GM19240 (cell line): ENCODE measurements around the gene WNT7A.

Experiments
- DNase-seq: peaks from one replicate; pipeline ENCODE4 v3.0.0; 2011; ENCODE audit warnings: low spot score; ENCODE audit not compliant: insufficient read length

The WNT7A gene

GRCh38 chr3:13885704-13886010 is 5.8 kb upstream of the WNT7A start:
- DNase-seq: no peak

- peak; percentile 47 for DNase-seq
Observed at GRCh38 chr3:13884851-13885703, 5.2 kb upstream of the WNT7A start.

GRCh38 chr3:13883681-13884080 is 3.8 kb upstream of the WNT7A start:
- DNase-seq: no peak

GRCh38 chr3:13882876-13883275 is 3.0 kb upstream of the WNT7A start:
- no peak for DNase-seq

DNA sequence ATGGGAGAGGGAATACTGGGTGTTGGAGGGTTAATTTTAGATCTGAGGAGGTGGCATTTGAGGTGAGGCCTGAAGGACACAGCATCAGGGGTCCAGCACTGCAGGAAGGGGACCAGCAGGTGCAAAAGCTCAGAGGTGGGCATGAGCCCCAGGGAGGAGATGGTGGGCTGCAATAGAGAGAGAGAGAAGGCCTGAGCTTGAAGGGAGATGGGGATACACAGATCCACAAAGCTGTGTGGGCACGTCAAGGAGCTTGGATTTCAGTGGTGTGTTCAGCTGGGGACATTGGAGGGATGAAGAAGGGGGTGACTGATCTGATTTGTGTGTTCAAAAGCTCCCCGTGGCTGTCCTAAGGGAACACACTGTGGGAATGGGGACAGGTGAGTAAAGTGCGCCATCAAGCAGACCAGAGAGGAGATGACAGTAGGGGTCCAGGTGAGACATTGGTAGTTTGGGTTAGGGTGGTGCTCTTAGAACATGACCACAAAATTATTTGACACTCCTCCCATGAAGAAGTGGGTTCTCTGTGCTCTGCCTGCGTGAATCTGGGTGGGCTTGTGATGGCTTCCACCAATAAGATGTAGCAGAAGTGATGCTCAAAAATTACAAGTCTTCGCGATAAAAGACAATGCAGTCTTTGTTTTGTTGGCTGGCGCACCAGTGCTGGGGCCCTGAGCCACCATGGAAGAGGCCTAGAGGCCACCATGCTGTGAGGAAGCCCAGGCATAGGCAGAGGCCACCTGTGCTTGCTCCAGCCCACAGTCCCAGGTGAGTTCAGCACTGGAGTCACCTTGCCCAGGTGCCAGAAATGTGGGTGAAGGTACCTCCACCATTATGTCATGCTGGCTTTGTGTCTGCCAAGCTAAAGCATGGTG is 1.9 kb upstream of the WNT7A start:
- DNase-seq: no peak

- DNase-seq: no peak
Observed at GRCh38 chr3:13880811-13881156, 913 bp upstream of the WNT7A start.

DNA sequence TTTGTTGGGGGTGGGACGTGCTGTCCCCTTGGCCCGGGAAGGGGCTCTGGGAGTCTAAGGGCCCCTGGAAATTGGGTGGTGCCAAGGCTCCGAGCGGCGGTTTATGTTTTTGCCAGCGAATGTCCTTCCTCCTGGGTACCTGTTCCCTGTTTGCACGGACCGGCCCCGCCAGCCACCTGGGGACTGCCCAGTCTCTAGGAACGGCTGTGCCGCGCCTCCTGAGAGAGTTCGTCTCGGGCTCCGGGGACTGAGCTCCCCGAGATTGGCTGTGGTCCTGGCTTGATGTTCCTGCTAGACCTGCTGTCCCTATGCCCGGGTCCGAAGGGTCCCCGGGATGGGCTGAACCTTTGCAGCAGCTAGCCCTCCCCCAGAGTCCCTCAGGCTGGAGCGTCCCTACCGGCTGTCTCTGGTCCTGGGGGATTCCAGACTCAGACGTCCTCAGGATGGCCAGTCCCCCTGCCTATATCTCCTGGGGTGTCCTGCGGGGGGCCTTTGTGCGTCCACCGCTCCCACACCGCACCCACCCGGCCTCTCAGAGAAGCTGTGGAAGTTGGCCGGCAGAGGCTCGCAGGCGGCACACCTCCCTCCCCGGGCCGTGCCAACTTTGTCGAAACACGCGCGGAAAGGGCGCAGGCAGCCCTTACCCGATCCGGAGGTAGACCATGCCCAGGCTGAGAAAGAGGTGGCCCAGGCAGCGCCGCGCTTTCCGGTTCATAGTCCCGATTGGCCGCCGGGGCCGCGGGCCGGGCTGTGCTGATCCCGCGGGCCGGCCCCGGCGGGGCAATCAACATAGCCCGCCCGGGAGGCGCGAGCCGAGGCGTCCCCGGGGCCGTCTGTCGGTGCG is 547 bp downstream of the WNT7A start:
- DNase-seq: no peak

- DNase-seq: no peak
Observed at GRCh38 chr3:13878281-13879101, 1.4 kb downstream of the WNT7A start.

- DNase-seq: no peak
Observed at GRCh38 chr3:13877911-13878280, 2.0 kb downstream of the WNT7A start.

DNA sequence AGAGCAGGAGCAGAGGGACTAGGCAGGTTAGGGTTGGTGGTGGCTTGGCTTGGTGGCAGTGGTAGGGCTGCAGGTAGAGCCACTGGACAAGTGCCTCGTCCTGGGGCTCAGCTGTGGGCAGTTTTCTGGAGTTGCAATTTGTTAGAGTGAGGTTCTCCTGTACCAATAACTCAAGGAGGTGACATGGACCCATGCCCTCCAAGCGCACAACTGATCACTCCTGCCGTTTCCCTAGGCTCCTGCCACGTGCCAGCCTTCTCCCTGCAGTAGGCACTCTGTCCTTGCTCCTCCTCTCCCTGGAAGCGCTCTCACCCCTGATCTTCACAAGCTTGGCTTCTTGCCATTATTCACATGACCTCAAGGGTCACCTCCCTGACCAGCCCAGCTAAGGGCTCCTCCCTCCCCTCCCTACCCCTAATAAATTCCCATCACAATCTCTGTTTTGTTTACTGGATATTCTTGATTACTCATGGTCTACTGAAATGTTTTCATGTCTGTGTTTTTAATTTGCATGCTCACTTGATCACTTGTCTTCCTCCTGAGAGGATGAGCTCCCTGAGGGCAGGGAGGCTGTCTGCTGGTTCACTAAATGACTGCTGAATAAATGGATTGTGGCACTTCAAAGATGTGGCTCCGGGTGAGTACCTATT is 3.3 kb downstream of the WNT7A start:
- DNase-seq: no peak

- DNase-seq: no peak
Observed at GRCh38 chr3:13874891-13875290, 5.0 kb downstream of the WNT7A start.

DNA sequence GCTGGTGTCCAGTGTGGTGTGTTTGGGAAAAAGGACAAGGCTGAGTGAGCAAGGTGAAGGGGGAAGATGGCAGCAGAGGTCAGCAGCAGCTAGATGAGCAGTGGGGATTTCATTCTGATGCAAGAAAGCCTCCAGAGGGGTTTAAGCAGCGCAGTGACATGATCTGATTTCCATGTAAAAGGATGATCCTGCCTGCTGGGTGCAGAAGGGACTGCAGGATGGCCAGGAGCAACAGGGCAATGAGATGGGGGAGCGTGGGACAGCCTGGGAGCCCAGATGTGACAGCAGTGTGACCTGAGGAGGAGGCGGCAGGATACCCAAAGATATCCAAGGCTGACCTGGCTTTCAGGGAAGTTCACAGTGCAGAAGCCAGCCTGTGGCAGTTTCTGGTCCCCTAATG is 6.1 kb downstream of the WNT7A start:
- DNase-seq: no peak

DNA sequence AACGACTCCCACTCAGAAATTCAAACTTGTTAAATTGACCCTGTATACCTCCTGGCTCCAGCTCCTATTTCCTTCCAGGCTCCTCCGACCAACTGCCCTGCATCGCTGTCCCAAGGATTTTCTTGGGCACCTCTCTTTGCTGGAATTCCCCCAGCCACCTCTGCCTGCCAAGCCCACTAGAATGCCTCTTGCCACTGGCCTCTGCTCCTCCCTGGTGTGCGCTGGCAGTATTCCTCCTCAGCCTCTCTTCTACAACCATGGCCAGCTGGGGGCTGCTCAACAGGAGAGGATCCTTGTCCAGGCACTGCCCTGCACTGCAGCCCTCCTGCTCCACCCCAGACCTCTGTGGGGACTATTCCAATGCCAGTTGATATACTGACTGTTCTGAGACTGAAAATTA is 7.4 kb downstream of the WNT7A start:
- no peak for DNase-seq

GRCh38 chr3:13871791-13872190 is 8.1 kb downstream of the WNT7A start:
- no peak for DNase-seq

GRCh38 chr3:13870902-13871301 is 9.0 kb downstream of the WNT7A start:
- no peak for DNase-seq

GRCh38 chr3:13869761-13870343 is 10.0 kb downstream of the WNT7A start:
- DNase-seq: no peak

DNA sequence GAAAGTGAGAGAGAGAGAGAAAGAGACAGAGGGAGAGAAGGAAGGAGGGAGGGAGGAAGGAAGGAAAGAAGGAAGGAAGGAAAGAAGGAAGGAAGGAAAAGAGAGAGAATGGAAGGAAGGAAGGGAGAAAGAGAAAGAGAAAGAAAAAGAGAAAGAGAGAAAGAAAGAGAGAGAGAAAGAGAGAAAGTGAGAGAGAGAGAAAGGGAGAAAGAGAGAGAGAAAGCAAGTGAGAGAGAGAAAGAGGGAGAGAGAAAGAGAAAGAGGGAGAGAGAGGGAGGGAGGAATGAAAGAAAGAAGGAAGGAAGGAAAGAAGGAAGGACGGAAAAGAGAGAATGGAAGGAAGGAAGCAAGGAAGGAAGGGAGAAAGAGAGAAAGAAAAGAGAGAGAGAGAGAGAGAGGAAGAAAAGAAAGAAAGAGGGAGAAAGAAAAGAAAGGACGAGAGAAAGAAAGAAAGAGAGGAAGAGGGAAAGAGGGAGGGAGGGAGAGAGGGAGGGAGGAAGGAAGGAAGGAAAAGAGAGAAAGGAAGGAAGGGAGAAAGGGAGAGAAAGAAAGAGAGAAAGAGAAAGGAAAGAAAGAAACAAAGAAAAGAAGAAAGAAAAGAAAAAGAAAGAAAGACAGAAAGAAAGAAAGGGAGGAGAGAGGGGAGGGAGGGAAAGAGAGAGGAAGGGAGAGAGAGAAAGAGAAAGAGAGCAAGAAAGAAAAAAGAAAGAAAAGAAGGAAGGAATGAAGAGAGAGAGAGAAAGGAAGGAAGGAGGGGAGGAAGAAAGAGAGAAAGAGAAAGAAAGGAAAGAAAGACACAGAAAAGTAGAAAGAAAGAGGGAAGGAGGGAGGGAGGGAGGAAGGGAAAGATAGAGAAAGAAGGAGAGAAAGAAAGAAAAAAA is 10.8 kb downstream of the WNT7A start:
- no peak for DNase-seq

GRCh38 chr3:13867732-13868131 is 12.1 kb downstream of the WNT7A start:
- no peak for DNase-seq
